ENCODE measurements around the gene ACCS. TPM values are rescaled to one million over a fixed set of nuclear protein-coding genes. Genes with fewer than 3 reads are reported as not detected.

Gene ACCS
- total and polyA plus RNA-seq, 9 of the 15 experiments (the other 6 are each of a cell fraction or from before 2014, with no cell fraction given): 4.2 to 25.9 (median 16.3) TPM

DNA sequence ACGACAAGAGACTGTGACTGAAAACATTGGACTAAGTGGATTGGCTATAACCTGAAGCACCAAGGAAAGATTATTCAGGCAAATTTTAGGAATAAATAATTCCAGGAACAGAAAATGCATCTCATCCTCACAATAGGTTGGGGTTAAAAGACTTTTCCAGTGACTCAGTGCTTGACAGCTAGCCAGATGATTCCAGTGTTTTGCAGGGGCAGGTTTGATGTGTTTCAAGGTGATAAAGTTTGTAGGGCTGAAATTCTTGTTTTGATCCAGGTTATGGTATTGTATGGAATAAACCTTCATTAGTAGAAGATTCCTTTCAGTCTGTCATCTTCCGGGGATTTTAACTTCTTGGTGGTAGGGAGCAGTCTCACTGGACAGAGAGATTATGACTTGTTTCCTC lies 31.8 kb downstream of the ACCS start:
- no peak overlapping the region for H2AFZ ChIP-seq (ENCODE audit: low read depth, low read length)
- BruUV-seq (replicated peaks): no TSS peak
- TF ChIP-seq ZNF507 (tag; conservative IDR thresholded peaks at IDR 0.05) (no peak), RBM15 (IDR thresholded peaks at IDR 0.05; ENCODE audit: insufficient read depth, low read length) (no peak), PML (IDR thresholded peaks at IDR 0.05; ENCODE audit: low read length) (no peak), NELFE (IDR thresholded peaks at IDR 0.05; ENCODE audit: insufficient read depth, insufficient read length) (no peak), ZNF165 (CRISPR knock-in tag; IDR thresholded peaks at IDR 0.05; ENCODE audit: borderline replicate concordance) (no peak), ZNF644 (tag; IDR thresholded peaks at IDR 0.05; ENCODE audit: low read depth) (no peak), TGIF2 (CRISPR knock-in tag; IDR thresholded peaks at IDR 0.05) (no peak), ZNF316 (IDR thresholded peaks at IDR 0.05) (no peak), BRCA1 (IDR thresholded peaks at IDR 0.05) (no peak), BRCA1 (CRISPR knock-in tag; IDR thresholded peaks at IDR 0.05) (no peak), C11orf30 (IDR thresholded peaks at IDR 0.05; ENCODE audit: low read depth) (no peak), FOXM1 (IDR thresholded peaks at IDR 0.05; ENCODE audit: low read depth) (no peak), FOXM1 (CRISPR knock-in tag; IDR thresholded peaks at IDR 0.05; ENCODE audit: low read depth) (no peak)
- TF ChIP-seq, protein P1, sequence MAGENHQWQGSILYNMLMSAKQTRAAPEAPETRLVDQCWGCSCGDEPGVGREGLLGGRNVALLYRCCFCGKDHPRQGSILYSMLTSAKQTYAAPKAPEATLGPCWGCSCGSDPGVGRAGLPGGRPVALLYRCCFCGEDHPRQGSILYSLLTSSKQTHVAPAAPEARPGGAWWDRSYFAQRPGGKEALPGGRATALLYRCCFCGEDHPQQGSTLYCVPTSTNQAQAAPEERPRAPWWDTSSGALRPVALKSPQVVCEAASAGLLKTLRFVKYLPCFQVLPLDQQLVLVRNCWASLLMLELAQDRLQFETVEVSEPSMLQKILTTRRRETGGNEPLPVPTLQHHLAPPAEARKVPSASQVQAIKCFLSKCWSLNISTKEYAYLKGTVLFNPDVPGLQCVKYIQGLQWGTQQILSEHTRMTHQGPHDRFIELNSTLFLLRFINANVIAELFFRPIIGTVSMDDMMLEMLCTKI (IDR thresholded peaks at IDR 0.05; ENCODE audit: partially characterized antibody): no peak
- TF ChIP-seq, protein P2, sequence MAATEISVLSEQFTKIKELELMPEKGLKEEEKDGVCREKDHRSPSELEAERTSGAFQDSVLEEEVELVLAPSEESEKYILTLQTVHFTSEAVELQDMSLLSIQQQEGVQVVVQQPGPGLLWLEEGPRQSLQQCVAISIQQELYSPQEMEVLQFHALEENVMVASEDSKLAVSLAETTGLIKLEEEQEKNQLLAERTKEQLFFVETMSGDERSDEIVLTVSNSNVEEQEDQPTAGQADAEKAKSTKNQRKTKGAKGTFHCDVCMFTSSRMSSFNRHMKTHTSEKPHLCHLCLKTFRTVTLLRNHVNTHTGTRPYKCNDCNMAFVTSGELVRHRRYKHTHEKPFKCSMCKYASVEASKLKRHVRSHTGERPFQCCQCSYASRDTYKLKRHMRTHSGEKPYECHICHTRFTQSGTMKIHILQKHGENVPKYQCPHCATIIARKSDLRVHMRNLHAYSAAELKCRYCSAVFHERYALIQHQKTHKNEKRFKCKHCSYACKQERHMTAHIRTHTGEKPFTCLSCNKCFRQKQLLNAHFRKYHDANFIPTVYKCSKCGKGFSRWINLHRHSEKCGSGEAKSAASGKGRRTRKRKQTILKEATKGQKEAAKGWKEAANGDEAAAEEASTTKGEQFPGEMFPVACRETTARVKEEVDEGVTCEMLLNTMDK (IDR thresholded peaks at IDR 0.05; ENCODE audit: borderline replicate concordance, insufficient read depth, low read depth, low read length, poor library complexity, severe bottlenecking): no peak
- ChIA-PET POLR2A (no interaction called here), CTCF (ENCODE audit: low intra/inter-chr PET ratio) (no interaction called here)
- H3K4me3 ChIP-seq: no peak overlapping the region
- no peaks in the 10 kb centered on the region for H3K9me1 ChIP-seq (ENCODE audit: control insufficient read depth, insufficient read depth, low read length)
- no peak overlapping the region for H3K4me2 ChIP-seq (ENCODE audit: insufficient read depth, low read length)
- 58% methylated on average over 2 of the region's 2 CpGs for WGBS (ENCODE audit: insufficient coverage, low coverage, missing lambda C conversion rate)
- no peak for DNase-seq (ENCODE audit: extremely low read depth in 1 of 4, low spot score in 3 of 4)
- ATAC-seq: no peak
- no peaks in the 10 kb centered on the region for H3K9me3 ChIP-seq (replicated peaks; ENCODE audit: control insufficient read depth, insufficient read depth, low read depth, low read length)
- H3K27me3 ChIP-seq (ENCODE audit: control insufficient read depth in 2 of 2, insufficient read depth in 2 of 2, low read length in 2 of 2): no peaks in the 10 kb centered on the region
- no peak overlapping the region for H3K9ac ChIP-seq (ENCODE audit: insufficient read depth in 1 of 2, low read depth in 2 of 2, low read length in 2 of 2)
- H3K36me3 ChIP-seq (ENCODE audit: control insufficient read depth, insufficient read depth, low read length): peaks cover 2% of the 10 kb centered on the region; the same call in 1 of the 3 replicates
- in situ Hi-C loops (cut with MboI) (no loop called here), intact Hi-C loops (cut with micrococcal nuclease) (no loop called here)
- peaks cover 39% of the 10 kb centered on the region for H3K79me2 ChIP-seq (ENCODE audit: control insufficient read depth, insufficient read depth, low read length)
- no peak for FAIRE-seq
- H3K4me1 ChIP-seq (replicated peaks in 1 of 2; ENCODE audit: control insufficient read depth in 2 of 2, insufficient read depth in 2 of 2, low read length in 2 of 2): peaks cover 11 to 18% of the 10 kb centered on the region in 2 experiments; a peak in 4 of 5 replicates
- no peak overlapping the region for H3K27ac ChIP-seq (ENCODE audit: extremely low read depth, low read depth, low read length)
- H4K20me1 ChIP-seq (replicated peaks; ENCODE audit: control insufficient read depth, insufficient read depth, low read length): peaks cover 6% of the 10 kb centered on the region; the same call in 1 of the 2 replicates
